ENCODE data around the gene SETD3.

Gene SETD3

DNA sequence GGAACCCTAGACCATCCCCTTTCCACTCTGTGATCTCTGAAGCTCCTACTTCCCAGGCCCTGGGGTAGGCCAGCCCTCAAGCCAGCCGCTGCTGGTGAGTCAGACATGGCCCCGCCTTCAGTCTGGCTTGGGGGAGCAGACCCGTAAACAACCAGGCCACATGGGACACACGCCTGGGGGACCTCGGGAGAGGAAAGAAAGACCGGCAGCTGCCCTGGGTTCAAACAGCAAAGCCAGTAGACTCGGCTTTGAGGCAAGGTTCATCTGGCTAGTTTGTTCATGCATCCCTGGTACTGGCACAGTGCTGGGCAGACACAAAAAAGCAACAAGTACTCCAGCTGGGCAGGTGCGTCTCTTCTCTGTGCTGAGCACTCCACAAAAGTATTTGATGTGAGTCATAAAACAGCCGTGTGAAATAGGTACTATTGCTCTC lies 101.9 kb downstream of the SETD3 start:
- in situ Hi-C loops (cut with MboI; ENCODE audit: low sequenced_read_pairs, unreplicated experiment), result no loop called here
- TF ChIP-seq, protein P1, sequence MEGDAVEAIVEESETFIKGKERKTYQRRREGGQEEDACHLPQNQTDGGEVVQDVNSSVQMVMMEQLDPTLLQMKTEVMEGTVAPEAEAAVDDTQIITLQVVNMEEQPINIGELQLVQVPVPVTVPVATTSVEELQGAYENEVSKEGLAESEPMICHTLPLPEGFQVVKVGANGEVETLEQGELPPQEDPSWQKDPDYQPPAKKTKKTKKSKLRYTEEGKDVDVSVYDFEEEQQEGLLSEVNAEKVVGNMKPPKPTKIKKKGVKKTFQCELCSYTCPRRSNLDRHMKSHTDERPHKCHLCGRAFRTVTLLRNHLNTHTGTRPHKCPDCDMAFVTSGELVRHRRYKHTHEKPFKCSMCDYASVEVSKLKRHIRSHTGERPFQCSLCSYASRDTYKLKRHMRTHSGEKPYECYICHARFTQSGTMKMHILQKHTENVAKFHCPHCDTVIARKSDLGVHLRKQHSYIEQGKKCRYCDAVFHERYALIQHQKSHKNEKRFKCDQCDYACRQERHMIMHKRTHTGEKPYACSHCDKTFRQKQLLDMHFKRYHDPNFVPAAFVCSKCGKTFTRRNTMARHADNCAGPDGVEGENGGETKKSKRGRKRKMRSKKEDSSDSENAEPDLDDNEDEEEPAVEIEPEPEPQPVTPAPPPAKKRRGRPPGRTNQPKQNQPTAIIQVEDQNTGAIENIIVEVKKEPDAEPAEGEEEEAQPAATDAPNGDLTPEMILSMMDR (IDR thresholded peaks at IDR 0.05; ENCODE audit: borderline replicate concordance, control extremely low read depth, extremely low read depth, insufficient read depth, missing control alignments), result no peak
- no peak for DNase-seq (ENCODE audit: low spot score)

DNA sequence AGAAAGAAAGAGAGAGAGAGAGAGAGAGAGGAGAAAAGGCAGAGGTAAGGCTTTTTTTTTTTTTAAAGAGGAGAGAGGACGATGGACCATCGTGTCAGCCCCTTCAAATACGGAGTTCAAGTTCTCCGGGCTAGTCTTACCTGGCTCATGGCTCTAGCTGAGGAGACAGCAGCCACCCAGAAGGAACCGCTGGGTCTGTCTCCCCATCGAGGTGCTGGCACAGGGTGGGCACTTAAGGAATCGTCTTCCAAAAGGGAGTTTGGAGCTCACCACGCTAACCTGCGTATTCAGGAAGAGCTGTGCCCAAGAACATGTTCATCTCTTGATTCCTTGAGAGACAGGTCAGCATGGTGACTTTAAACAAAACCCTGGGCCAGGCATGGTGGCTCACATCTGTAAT lies 102.7 kb downstream of the SETD3 start:
- no peak for DNase-seq (ENCODE audit: low spot score)
- TF ChIP-seq, protein P1 (IDR thresholded peaks at IDR 0.05; ENCODE audit: borderline replicate concordance, control extremely low read depth, extremely low read depth, insufficient read depth, missing control alignments), result no peak
- in situ Hi-C loops (cut with MboI; ENCODE audit: low sequenced_read_pairs, unreplicated experiment), result no loop called here

DNA sequence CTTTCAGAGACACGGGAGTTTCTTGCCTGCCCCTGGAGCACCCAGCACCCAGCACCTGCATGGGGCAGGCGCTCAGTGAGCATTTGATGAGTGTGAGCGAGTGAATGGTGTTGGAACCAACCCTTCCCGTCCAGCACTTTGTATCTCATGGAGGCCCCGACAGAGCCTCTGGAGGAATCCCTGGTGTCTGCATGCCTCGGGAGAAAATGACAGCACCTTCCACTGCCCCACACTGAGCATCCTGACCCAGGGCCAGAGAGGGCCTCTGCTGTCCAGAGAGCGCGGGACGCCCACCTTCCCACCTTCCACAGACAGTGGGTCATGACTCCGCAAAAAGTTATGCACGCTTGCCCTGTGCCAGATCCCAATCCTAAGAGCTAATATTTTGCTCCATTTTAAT lies 105.7 kb downstream of the SETD3 start:
- in situ Hi-C loops (cut with MboI; ENCODE audit: low sequenced_read_pairs, unreplicated experiment), result no loop called here
- no peak for DNase-seq (ENCODE audit: low spot score)
- TF ChIP-seq, protein P1 (IDR thresholded peaks at IDR 0.05; ENCODE audit: borderline replicate concordance, control extremely low read depth, extremely low read depth, insufficient read depth, missing control alignments), result no peak

DNA sequence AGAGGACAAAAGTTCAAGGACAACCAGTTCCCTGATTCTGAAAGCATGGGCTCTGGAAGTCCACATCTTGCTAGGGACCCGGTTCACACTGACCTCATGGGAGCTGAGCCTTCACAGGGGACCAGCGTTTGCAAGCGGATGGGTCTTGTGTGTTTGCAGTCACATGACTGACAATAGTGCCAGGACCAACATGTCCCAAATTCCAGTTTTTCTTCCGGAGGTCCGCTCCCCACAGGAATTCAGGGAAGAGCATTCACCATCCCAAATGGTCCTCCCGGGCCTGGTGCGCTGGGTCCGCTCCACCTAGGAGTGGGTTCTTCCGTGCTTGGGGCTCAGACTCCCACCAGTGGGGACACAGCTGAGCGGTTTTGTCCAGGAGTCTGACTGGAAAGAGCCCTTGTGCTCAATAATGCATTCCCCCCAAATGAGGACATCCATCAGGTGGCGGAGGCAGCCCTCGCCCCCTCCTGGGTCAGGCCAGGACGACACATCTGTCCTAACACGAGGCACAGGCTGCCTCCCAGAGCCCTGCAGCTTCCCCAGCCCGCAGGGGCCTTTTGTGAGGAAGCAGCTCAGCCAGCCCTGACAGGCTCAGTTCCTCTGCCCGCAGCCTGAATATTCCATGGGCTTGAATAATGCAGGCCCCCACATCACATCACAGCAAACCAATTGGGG lies 116.9 kb downstream of the SETD3 start:
- in situ Hi-C loops (cut with MboI; ENCODE audit: low sequenced_read_pairs, unreplicated experiment), result no loop called here

DNA sequence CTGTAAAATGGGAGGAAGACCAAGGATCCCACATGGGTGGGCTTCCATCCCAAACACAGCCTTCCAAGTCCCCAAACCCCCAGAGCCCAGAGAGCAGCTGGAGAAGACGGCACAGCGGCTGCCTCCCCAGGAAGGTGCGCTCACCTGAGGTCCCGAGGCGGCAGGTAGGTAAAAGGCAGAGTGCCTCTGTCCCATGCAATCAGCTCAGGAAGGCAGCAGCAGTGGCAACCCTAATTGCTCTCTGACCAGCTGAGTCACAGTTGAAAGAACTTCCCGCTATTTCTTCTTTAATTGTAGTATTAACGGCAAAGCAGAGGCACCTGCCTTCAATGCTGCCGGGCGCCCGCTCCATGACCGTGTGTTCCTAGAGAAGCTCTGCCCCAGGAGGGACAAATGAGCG lies 117.6 kb downstream of the SETD3 start:
- in situ Hi-C loops (cut with MboI; ENCODE audit: low sequenced_read_pairs, unreplicated experiment), result no loop called here
- DNase-seq (ENCODE audit: low spot score), result no peak
- TF ChIP-seq, protein P1 (IDR thresholded peaks at IDR 0.05; ENCODE audit: borderline replicate concordance, control extremely low read depth, extremely low read depth, insufficient read depth, missing control alignments), result no peak

More for the DNA sequence above, 116.9 kb downstream of the SETD3 start:
- DNase-seq (ENCODE audit: low spot score), result no peak
- TF ChIP-seq, protein P1 (IDR thresholded peaks at IDR 0.05; ENCODE audit: borderline replicate concordance, control extremely low read depth, extremely low read depth, insufficient read depth, missing control alignments), result no peak

DNA sequence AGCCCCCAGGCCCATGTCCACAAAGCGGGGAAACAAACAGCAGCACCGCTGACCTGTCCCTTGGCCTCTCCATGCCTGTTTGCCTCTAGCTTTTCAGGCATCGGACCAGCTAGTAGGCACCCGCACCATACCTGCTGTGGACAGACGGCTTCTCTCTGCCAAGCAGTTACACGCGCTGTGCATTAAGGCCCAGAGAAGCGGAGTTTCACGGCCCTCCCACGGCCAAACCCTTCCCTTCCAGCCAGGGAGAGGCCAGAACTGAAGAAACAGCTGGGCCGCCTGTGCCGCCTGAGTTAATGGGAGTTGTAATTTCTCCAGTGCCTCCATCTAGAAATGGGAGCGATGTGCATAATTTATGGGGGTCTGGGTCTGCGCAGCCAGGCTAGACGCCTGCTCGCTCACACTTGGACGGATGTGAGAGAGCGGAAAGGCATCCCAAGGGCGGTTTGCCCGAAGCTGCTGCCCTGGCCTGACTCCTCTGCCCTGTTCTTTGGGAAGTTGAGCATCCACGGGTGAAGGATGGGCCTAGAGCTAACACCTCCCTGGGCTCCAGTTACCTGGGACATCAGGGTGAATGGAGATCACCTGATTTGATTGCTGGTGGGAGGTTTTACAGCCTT lies 119.0 kb downstream of the SETD3 start:
- TF ChIP-seq, protein P1 (IDR thresholded peaks at IDR 0.05; ENCODE audit: borderline replicate concordance, control extremely low read depth, extremely low read depth, insufficient read depth, missing control alignments), result no peak

More for the DNA sequence above, 119.0 kb downstream of the SETD3 start:
- DNase-seq (ENCODE audit: low spot score), result no peak
- in situ Hi-C loops (cut with MboI; ENCODE audit: low sequenced_read_pairs, unreplicated experiment), result no loop called here

All from GM13976 (cell line).